HepG2 (cell line): ENCODE results near the gene RNASE12. TPM values are rescaled to one million over a fixed set of nuclear protein-coding genes. Genes with fewer than 3 reads are reported as not detected.

Experiments
- ARHGAP35 ChIP-seq: sonication (generic); formaldehyde crosslinking; IDR thresholded peaks from 2 replicates; pipeline ENCODE4 v1.9.0; 2022; ENCODE audit warnings: mild to moderate bottlenecking, inconsistent platforms, moderate library complexity, missing genetic modification reagents, borderline replicate concordance
- ARID3A ChIP-seq: IDR thresholded peaks from 2 replicates; pipeline ENCODE4 v1.6.1; 2012; ENCODE audit warnings: low read depth, low read length, improper control_type of control experiment
- GLMP ChIP-seq: sonication (generic); formaldehyde crosslinking; IDR thresholded peaks from 2 replicates; pipeline ENCODE4 v1.9.0; 2021; ENCODE audit warnings: missing genetic modification reagents, mild to moderate bottlenecking, borderline replicate concordance
- HMG20B ChIP-seq: conservative IDR thresholded peaks from 2 replicates; pipeline ENCODE4 v1.6.1; 2016; ENCODE audit warnings: missing genetic modification reagents, missing compliant biosample characterization
- HNF1A ChIP-seq, 2 experiments: sonication (generic) in 1 of 2; formaldehyde crosslinking in 1 of 2; IDR thresholded peaks; 2 replicates each; pipeline versions ENCODE4 v1.4.0 to v1.6.1; 2016 to 2020; ENCODE audit warnings: borderline replicate concordance in 1 of 2, low read depth in 1 of 2, mild to moderate bottlenecking in 1 of 2, missing genetic modification reagents in 1 of 2
- NFKB2 ChIP-seq: sonication (generic); formaldehyde crosslinking; IDR thresholded peaks from 2 replicates; pipeline ENCODE4 v1.4.0; 2020; ENCODE audit warnings: missing genetic modification reagents, borderline replicate concordance
- RAD21 ChIP-seq: fragments of 450-650 bp; formaldehyde crosslinking; IDR thresholded peaks from 2 replicates; pipeline ENCODE4 v1.5.0; 2020; ENCODE audit warnings: mild to moderate bottlenecking
- TARDBP ChIP-seq: sonication (generic); formaldehyde crosslinking; IDR thresholded peaks from 2 replicates; pipeline ENCODE4 v1.8.0; 2022; ENCODE audit warnings: mild to moderate bottlenecking, missing genetic modification reagents
- TOPORS ChIP-seq: sonication (generic); formaldehyde crosslinking; IDR thresholded peaks from 2 replicates; pipeline ENCODE4 v1.8.0; 2023; ENCODE audit warnings: mild to moderate bottlenecking, missing genetic modification reagents
- ZBTB4 ChIP-seq: sonication (generic); formaldehyde crosslinking; IDR thresholded peaks from 2 replicates; pipeline ENCODE4 v1.4.0; 2020; ENCODE audit warnings: missing genetic modification reagents, mild to moderate bottlenecking, borderline replicate concordance
- ZFP91 ChIP-seq: sonication (generic); formaldehyde crosslinking; IDR thresholded peaks from 2 replicates; pipeline ENCODE4 v1.9.0; 2022; ENCODE audit warnings: missing genetic modification reagents, mild to moderate bottlenecking, borderline replicate concordance
- ZNF20 ChIP-seq: sonication (generic); formaldehyde crosslinking; IDR thresholded peaks from 2 replicates; pipeline ENCODE4 v1.4.0; 2020; ENCODE audit warnings: mild to moderate bottlenecking, moderate library complexity, missing genetic modification reagents
- ZNF792 ChIP-seq: IDR thresholded peaks from 2 replicates; pipeline ENCODE4 v1.6.1; 2016
- polyA plus RNA-seq, 8 experiments: library from polyadenylated mRNA; depleted of rRNA in 3 of 8; stranded (reverse) in 7 of 8; unstranded in 1 of 8; fragments of >200 nt; fragmentation: Illumina TruSeq in 4 of 8; extraction: Trizol in 4 of 8; gene quantifications; 2 replicates each; pipeline versions ENCODE4 v1.2.1 to v1.2.3, GENCODE V29; 2011 to 2016; ENCODE audit warnings: low read depth in 4 of 8, missing spikeins in 1 of 8, mixed read lengths in 1 of 8; ENCODE audit not compliant: insufficient read depth in 1 of 8
- total RNA-seq, 5 experiments: library from RNA; depleted of rRNA; stranded (reverse); fragments of >200 nt; fragmentation: Illumina TruSeq; extraction: Trizol; gene quantifications; 2 replicates each; pipeline ENCODE4 v1.2.3, GENCODE V29; 2016; ENCODE audit warnings: low read depth in 1 of 5

Gene RNASE12
- total and polyA plus RNA-seq, 2 of the 13 experiments (the other 11 are each of a cell fraction or from before 2014, with no cell fraction given) = not detected

- TF ChIP-seq ZNF792 (CRISPR knock-in tag) = no peak
- no peak for TF ChIP-seq HMG20B (CRISPR knock-in tag)
- TF ChIP-seq RAD21 = peak; percentile 93
- TF ChIP-seq TARDBP (CRISPR knock-in tag) = peak; percentile 65; the same call in 1 of the 2 replicates
- no peak for TF ChIP-seq GLMP (CRISPR knock-in tag)
- TF ChIP-seq ARID3A = peak; percentile 50
- TF ChIP-seq NFKB2 (CRISPR knock-in tag) = peak; percentile 72; the same call in 1 of the 2 replicates
- TF ChIP-seq ZBTB4 = peak; percentile 44; the same call in 1 of the 2 replicates
- 0 out of 2 replicates have a peak, but pooled peaks have one; percentile 73 for TF ChIP-seq ZNF20 (CRISPR knock-in tag)
- peak; percentile 78; the same call in 1 of the 2 replicates for TF ChIP-seq ZFP91 (CRISPR knock-in tag)
- no peak; the same call in 1 of the 2 replicates for TF ChIP-seq HNF1A (IDR thresholded peaks at IDR 0.05; ENCODE audit: low read depth)
- TF ChIP-seq HNF1A (CRISPR knock-in tag; IDR thresholded peaks at IDR 0.05; ENCODE audit: borderline replicate concordance) = no peak
- peak; percentile 74 for TF ChIP-seq TOPORS (CRISPR knock-in tag)
- 0 out of 2 replicates have a peak, but pooled peaks have one; percentile 11 for TF ChIP-seq ARHGAP35
Measured at GRCh38 chr14:20609215-20610001, 18.2 kb upstream of the RNASE12 start (continued).
